ENCODE measurements around the gene RPS6KA2. TPM values are rescaled to one million over a fixed set of nuclear protein-coding genes. Genes with fewer than 3 reads are reported as not detected.

Gene RPS6KA2
- total and polyA plus RNA-seq, 2 experiments from 2014 or later: 12.5 to 25.3 TPM

DNA sequence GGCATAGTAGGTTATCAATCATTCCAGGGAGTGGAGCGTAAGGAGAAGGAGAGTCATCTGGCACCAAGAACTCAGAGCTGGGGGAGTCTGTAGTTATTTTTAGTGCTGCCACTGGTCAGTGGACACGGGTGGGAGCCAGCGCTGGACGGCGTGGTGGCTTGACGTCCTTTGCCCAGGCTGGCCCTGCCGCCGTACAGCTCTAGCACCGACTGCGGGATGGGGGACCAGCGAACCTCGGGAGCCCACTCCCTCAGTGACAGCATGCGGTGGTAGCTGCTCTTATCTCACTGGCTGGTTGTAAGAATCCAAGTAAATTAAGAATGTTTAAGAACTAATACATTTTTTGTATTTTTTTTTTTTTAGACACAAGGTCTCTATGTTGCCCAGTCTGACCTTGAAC, 32.5 kb upstream of the RPS6KA2 start:
- Mint-ChIP-seq H3K36me3 (ENCODE audit: low read depth) (no peaks in the 10 kb centered on the region), H3K4me1 (peaks cover 21% of the 10 kb centered on the region)

DNA sequence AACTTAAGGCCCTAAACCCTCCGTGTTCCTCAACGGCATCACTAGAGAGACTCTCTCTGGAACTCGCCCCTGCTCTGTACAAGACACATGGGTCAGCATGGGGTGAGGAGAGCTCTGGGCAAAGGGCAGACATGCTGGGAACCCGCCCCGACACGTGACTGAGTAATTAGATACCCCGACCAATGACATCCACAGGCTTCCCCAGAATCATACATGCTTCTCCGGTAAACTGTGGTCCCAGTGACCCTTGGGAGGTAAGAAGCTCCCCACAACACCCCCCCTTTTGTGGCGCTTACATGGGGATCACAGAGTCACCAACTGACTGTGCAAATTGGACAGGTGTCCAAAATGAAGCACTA, 31.7 kb upstream of the RPS6KA2 start:
- no peaks in the 10 kb centered on the region; the same call in 1 of the 2 replicates for H4K20me1 ChIP-seq (replicated peaks; ENCODE audit: insufficient read depth)
- H3K27ac ChIP-seq (ENCODE audit: low read depth): no peak overlapping the region
- no peaks in the 10 kb centered on the region for H3K9me2 ChIP-seq (ENCODE audit: insufficient read depth)
- H3K4me1 Mint-ChIP-seq: peaks cover 21% of the 10 kb centered on the region
- no peak overlapping the region for H3K4me2 ChIP-seq
- ATAC-seq (no peak), DNase-seq (ENCODE audit: low spot score) (no peak)
- H3F3A ChIP-seq (replicated peaks; ENCODE audit: low read depth): no peaks in the 10 kb centered on the region
- H3K36me3 ChIP-seq (ENCODE audit: insufficient read depth): no peaks in the 10 kb centered on the region
- peaks cover 13% of the 10 kb centered on the region for H3K27me3 Mint-ChIP-seq (ENCODE audit: insufficient read depth, low read depth, poor library complexity)
- no peak overlapping the region for H3K4me3 Mint-ChIP-seq
- no peak overlapping the region for H3K27ac Mint-ChIP-seq
- no peaks in the 10 kb centered on the region for H3K36me3 Mint-ChIP-seq (ENCODE audit: low read depth)
- H2AFZ ChIP-seq: no peak overlapping the region
- H3K27me3 ChIP-seq (ENCODE audit: insufficient read depth): no peaks in the 10 kb centered on the region
- H3K4me3 ChIP-seq: no peak overlapping the region
- H3K9me3 Mint-ChIP-seq: no peaks in the 10 kb centered on the region
- no peaks in the 10 kb centered on the region for H3K79me2 ChIP-seq (replicated peaks; ENCODE audit: insufficient read depth)
- H3K4me1 ChIP-seq (ENCODE audit: insufficient read depth): peaks cover 15% of the 10 kb centered on the region; the same call in 1 of the 2 replicates
- TF ChIP-seq, protein P1, sequence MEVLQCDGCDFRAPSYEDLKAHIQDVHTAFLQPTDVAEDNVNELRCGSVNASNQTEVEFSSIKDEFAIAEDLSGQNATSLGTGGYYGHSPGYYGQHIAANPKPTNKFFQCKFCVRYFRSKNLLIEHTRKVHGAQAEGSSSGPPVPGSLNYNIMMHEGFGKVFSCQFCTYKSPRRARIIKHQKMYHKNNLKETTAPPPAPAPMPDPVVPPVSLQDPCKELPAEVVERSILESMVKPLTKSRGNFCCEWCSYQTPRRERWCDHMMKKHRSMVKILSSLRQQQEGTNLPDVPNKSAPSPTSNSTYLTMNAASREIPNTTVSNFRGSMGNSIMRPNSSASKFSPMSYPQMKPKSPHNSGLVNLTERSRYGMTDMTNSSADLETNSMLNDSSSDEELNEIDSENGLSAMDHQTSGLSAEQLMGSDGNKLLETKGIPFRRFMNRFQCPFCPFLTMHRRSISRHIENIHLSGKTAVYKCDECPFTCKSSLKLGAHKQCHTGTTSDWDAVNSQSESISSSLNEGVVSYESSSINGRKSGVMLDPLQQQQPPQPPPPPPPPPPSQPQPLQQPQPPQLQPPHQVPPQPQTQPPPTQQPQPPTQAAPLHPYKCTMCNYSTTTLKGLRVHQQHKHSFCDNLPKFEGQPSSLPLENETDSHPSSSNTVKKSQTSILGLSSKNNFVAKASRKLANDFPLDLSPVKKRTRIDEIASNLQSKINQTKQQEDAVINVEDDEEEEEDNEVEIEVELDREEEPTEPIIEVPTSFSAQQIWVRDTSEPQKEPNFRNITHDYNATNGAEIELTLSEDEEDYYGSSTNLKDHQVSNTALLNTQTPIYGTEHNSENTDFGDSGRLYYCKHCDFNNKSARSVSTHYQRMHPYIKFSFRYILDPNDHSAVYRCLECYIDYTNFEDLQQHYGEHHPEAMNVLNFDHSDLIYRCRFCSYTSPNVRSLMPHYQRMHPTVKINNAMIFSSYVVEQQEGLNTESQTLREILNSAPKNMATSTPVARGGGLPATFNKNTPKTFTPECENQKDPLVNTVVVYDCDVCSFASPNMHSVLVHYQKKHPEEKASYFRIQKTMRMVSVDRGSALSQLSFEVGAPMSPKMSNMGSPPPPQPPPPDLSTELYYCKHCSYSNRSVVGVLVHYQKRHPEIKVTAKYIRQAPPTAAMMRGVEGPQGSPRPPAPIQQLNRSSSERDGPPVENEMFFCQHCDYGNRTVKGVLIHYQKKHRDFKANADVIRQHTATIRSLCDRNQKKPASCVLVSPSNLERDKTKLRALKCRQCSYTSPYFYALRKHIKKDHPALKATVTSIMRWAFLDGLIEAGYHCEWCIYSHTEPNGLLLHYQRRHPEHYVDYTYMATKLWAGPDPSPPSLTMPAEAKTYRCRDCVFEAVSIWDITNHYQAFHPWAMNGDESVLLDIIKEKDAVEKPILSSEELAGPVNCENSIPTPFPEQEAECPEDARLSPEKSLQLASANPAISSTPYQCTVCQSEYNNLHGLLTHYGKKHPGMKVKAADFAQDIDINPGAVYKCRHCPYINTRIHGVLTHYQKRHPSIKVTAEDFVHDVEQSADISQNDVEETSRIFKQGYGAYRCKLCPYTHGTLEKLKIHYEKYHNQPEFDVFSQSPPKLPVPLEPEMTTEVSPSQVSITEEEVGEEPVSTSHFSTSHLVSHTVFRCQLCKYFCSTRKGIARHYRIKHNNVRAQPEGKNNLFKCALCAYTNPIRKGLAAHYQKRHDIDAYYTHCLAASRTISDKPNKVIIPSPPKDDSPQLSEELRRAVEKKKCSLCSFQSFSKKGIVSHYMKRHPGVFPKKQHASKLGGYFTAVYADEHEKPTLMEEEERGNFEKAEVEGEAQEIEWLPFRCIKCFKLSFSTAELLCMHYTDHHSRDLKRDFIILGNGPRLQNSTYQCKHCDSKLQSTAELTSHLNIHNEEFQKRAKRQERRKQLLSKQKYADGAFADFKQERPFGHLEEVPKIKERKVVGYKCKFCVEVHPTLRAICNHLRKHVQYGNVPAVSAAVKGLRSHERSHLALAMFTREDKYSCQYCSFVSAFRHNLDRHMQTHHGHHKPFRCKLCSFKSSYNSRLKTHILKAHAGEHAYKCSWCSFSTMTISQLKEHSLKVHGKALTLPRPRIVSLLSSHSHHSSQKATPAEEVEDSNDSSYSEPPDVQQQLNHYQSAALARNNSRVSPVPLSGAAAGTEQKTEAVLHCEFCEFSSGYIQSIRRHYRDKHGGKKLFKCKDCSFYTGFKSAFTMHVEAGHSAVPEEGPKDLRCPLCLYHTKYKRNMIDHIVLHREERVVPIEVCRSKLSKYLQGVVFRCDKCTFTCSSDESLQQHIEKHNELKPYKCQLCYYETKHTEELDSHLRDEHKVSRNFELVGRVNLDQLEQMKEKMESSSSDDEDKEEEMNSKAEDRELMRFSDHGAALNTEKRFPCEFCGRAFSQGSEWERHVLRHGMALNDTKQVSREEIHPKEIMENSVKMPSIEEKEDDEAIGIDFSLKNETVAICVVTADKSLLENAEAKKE (CRISPR knock-in tag; IDR thresholded peaks at IDR 0.05): no peak

More for the DNA sequence above, 32.5 kb upstream of the RPS6KA2 start:
- H3F3A ChIP-seq (replicated peaks; ENCODE audit: low read depth): no peaks in the 10 kb centered on the region
- no peaks in the 10 kb centered on the region for H3K36me3 ChIP-seq (ENCODE audit: insufficient read depth)
- no peaks in the 10 kb centered on the region for H3K79me2 ChIP-seq (replicated peaks; ENCODE audit: insufficient read depth)
- no peak overlapping the region for H3K4me3 ChIP-seq
- Mint-ChIP-seq H3K9me3 (no peaks in the 10 kb centered on the region), H3K27ac (no peak overlapping the region), H3K4me3 (no peak overlapping the region), H3K27me3 (ENCODE audit: insufficient read depth, low read depth, poor library complexity) (peaks cover 14% of the 10 kb centered on the region)
- H3K9me2 ChIP-seq (ENCODE audit: insufficient read depth): no peaks in the 10 kb centered on the region
- TF ChIP-seq ZNF331 (CRISPR knock-in tag; IDR thresholded peaks at IDR 0.05; ENCODE audit: low read depth): no peak
- TF ChIP-seq POLR2AphosphoS5 (IDR thresholded peaks at IDR 0.05; ENCODE audit: low read depth): no peak
- TF ChIP-seq, protein P2, sequence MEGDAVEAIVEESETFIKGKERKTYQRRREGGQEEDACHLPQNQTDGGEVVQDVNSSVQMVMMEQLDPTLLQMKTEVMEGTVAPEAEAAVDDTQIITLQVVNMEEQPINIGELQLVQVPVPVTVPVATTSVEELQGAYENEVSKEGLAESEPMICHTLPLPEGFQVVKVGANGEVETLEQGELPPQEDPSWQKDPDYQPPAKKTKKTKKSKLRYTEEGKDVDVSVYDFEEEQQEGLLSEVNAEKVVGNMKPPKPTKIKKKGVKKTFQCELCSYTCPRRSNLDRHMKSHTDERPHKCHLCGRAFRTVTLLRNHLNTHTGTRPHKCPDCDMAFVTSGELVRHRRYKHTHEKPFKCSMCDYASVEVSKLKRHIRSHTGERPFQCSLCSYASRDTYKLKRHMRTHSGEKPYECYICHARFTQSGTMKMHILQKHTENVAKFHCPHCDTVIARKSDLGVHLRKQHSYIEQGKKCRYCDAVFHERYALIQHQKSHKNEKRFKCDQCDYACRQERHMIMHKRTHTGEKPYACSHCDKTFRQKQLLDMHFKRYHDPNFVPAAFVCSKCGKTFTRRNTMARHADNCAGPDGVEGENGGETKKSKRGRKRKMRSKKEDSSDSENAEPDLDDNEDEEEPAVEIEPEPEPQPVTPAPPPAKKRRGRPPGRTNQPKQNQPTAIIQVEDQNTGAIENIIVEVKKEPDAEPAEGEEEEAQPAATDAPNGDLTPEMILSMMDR (conservative IDR thresholded peaks at IDR 0.05; ENCODE audit: low read depth in 2 of 2): no peak
- TF ChIP-seq, protein P3, sequence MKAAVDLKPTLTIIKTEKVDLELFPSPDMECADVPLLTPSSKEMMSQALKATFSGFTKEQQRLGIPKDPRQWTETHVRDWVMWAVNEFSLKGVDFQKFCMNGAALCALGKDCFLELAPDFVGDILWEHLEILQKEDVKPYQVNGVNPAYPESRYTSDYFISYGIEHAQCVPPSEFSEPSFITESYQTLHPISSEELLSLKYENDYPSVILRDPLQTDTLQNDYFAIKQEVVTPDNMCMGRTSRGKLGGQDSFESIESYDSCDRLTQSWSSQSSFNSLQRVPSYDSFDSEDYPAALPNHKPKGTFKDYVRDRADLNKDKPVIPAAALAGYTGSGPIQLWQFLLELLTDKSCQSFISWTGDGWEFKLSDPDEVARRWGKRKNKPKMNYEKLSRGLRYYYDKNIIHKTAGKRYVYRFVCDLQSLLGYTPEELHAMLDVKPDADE (IDR thresholded peaks at IDR 0.05): no peak
- no peak for TF ChIP-seq EZH2 (IDR thresholded peaks at IDR 0.05; ENCODE audit: low read depth, unreplicated experiment)
- TF ChIP-seq, protein P4, sequence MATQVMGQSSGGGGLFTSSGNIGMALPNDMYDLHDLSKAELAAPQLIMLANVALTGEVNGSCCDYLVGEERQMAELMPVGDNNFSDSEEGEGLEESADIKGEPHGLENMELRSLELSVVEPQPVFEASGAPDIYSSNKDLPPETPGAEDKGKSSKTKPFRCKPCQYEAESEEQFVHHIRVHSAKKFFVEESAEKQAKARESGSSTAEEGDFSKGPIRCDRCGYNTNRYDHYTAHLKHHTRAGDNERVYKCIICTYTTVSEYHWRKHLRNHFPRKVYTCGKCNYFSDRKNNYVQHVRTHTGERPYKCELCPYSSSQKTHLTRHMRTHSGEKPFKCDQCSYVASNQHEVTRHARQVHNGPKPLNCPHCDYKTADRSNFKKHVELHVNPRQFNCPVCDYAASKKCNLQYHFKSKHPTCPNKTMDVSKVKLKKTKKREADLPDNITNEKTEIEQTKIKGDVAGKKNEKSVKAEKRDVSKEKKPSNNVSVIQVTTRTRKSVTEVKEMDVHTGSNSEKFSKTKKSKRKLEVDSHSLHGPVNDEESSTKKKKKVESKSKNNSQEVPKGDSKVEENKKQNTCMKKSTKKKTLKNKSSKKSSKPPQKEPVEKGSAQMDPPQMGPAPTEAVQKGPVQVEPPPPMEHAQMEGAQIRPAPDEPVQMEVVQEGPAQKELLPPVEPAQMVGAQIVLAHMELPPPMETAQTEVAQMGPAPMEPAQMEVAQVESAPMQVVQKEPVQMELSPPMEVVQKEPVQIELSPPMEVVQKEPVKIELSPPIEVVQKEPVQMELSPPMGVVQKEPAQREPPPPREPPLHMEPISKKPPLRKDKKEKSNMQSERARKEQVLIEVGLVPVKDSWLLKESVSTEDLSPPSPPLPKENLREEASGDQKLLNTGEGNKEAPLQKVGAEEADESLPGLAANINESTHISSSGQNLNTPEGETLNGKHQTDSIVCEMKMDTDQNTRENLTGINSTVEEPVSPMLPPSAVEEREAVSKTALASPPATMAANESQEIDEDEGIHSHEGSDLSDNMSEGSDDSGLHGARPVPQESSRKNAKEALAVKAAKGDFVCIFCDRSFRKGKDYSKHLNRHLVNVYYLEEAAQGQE (IDR thresholded peaks at IDR 0.05; ENCODE audit: unreplicated experiment): no peak
- no peak for TF ChIP-seq ZNF114 (CRISPR knock-in tag; IDR thresholded peaks at IDR 0.05)
- no peak overlapping the region for H2AFZ ChIP-seq
- H3K4me1 ChIP-seq (ENCODE audit: insufficient read depth): peaks cover 15% of the 10 kb centered on the region; the same call in 1 of the 2 replicates
- H4K20me1 ChIP-seq (replicated peaks; ENCODE audit: insufficient read depth): no peaks in the 10 kb centered on the region; the same call in 1 of the 2 replicates
- no peaks in the 10 kb centered on the region for H3K27me3 ChIP-seq (ENCODE audit: insufficient read depth)
- H3K27ac ChIP-seq (ENCODE audit: low read depth): no peak overlapping the region
- ATAC-seq (no peak), DNase-seq (ENCODE audit: low spot score) (no peak)
- H3K4me2 ChIP-seq: no peak overlapping the region
